SK-N-SH treated with all-trans-retinoic acid at 6 μM for 48 hours (cell line): ENCODE measurements around the gene SUFU.

ENCODE experiments used
- ATAC-seq: fragments of 200-7000 bp; cut with Tn5 transposase; 3 replicates; pipeline ENCODE4 v1.9.1; 2020; ENCODE audit warnings: mild to moderate bottlenecking, moderate library complexity
- ARNTL ChIP-seq: fragments of 450-650 bp; formaldehyde crosslinking; IDR thresholded peaks from 2 replicates; pipeline ENCODE4 v1.5.0; 2020; ENCODE audit warnings: low read depth, mild to moderate bottlenecking, moderate library complexity, borderline replicate concordance
- BACH2 ChIP-seq: fragments of 250-450 bp; sonication (Bioruptor Pico); IDR thresholded peaks from 2 replicates; pipeline ENCODE4 v1.9.0; 2021; ENCODE audit warnings: mild to moderate bottlenecking, borderline replicate concordance
- ESRRG ChIP-seq: fragments of 250-450 bp; sonication (Bioruptor Pico); IDR thresholded peaks from 2 replicates; pipeline ENCODE4 v1.6.1; 2021; ENCODE audit warnings: mild to moderate bottlenecking
- GLIS3 ChIP-seq: fragments of 250-450 bp; sonication (Bioruptor Pico); IDR thresholded peaks from 2 replicates; pipeline ENCODE4 v1.5.0; 2020; ENCODE audit warnings: mild to moderate bottlenecking, moderate library complexity
- OSR1 ChIP-seq: fragments of 250-450 bp; sonication (Bioruptor Pico); IDR thresholded peaks from 2 replicates; pipeline ENCODE4 v1.8.0; 2022; ENCODE audit warnings: moderate library complexity, mild to moderate bottlenecking, inconsistent platforms
- RARB ChIP-seq: fragments of 250-450 bp; sonication (Bioruptor Pico); IDR thresholded peaks from 2 replicates; pipeline ENCODE4 v1.8.0; 2021; ENCODE audit warnings: mild to moderate bottlenecking, moderate library complexity
- TOX ChIP-seq: fragments of 250-450 bp; sonication (Bioruptor Pico); IDR thresholded peaks from 2 replicates; pipeline ENCODE4 v1.8.0; 2021; ENCODE audit warnings: mild to moderate bottlenecking, moderate library complexity, borderline replicate concordance
- ZFP3 ChIP-seq: fragments of 250-450 bp; sonication (Bioruptor Pico); IDR thresholded peaks from 2 replicates; pipeline ENCODE4 v1.5.0; 2020; ENCODE audit warnings: mild to moderate bottlenecking, moderate library complexity
- ZFP30 ChIP-seq: fragments of 450-650 bp; formaldehyde crosslinking; IDR thresholded peaks from 2 replicates; pipeline ENCODE4 v1.5.0; 2022; ENCODE audit warnings: mild to moderate bottlenecking, moderate library complexity
- ZNF565 ChIP-seq: fragments of 450-650 bp; formaldehyde crosslinking; conservative IDR thresholded peaks from 2 replicates; pipeline ENCODE4 v1.5.0; 2020; ENCODE audit warnings: low read depth, mild to moderate bottlenecking, moderate library complexity
- ZNF70 ChIP-seq: fragments of 450-650 bp; formaldehyde crosslinking; IDR thresholded peaks from 2 replicates; pipeline ENCODE4 v1.5.0; 2020; ENCODE audit warnings: mild to moderate bottlenecking, moderate library complexity
- ZNF8 ChIP-seq: fragments of 450-650 bp; formaldehyde crosslinking; IDR thresholded peaks from 2 replicates; pipeline ENCODE4 v1.5.0; 2020; ENCODE audit warnings: mild to moderate bottlenecking, moderate library complexity
- TF ChIP-seq, protein P1 (sequence below): fragments of 250-450 bp; sonication (Bioruptor Pico); IDR thresholded peaks from 2 replicates; pipeline ENCODE4 v1.8.0; 2021; ENCODE audit warnings: low read depth, mild to moderate bottlenecking, moderate library complexity, borderline replicate concordance
- TF ChIP-seq, protein P2 (sequence below): fragments of 250-450 bp; sonication (Bioruptor Pico); IDR thresholded peaks from 2 replicates; pipeline ENCODE4 v1.5.0; 2020; ENCODE audit warnings: mild to moderate bottlenecking, moderate library complexity
- TF ChIP-seq, protein P3 (sequence below): fragments of 250-450 bp; sonication (Bioruptor Pico); IDR thresholded peaks from 2 replicates; pipeline ENCODE4 v1.5.1; 2021; ENCODE audit warnings: mild to moderate bottlenecking, moderate library complexity
- TF ChIP-seq, protein P4 (sequence below): fragments of 250-450 bp; sonication (Bioruptor Pico); IDR thresholded peaks from 2 replicates; pipeline ENCODE4 v1.8.0; 2020; ENCODE audit warnings: mild to moderate bottlenecking, moderate library complexity, borderline replicate concordance
- TF ChIP-seq, protein P5 (sequence below): fragments of 250-450 bp; sonication (Bioruptor Pico); IDR thresholded peaks from 2 replicates; pipeline ENCODE4 v1.5.1; 2020; ENCODE audit warnings: low read depth, mild to moderate bottlenecking, moderate library complexity

SUFU gene

DNA sequence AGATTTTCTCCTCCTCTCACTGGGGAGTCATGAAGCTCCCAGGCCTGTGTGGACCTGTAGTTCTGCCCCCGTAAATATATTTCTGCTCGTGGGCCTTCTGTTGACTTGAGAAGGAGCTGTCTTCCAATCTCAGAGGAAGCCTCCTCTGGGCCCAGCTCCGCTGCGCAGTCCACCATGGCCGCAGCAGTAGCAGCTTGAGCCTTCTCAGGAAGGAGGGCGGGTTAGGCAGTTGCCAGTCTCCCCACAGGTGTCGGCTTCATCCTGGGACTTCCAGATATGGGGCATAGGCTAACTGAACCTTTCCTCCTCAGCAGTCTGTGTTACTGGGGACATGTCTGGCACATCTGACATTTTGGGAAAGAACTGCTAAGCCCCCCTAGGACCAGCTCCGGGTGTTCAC is 77.6 kb downstream of the SUFU start:
- TF ChIP-seq, protein P1, sequence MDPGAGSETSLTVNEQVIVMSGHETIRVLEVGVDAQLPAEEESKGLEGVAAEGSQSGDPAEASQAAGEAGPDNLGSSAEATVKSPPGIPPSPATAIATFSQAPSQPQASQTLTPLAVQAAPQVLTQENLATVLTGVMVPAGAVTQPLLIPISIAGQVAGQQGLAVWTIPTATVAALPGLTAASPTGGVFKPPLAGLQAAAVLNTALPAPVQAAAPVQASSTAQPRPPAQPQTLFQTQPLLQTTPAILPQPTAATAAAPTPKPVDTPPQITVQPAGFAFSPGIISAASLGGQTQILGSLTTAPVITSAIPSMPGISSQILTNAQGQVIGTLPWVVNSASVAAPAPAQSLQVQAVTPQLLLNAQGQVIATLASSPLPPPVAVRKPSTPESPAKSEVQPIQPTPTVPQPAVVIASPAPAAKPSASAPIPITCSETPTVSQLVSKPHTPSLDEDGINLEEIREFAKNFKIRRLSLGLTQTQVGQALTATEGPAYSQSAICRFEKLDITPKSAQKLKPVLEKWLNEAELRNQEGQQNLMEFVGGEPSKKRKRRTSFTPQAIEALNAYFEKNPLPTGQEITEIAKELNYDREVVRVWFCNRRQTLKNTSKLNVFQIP = no peak
- no peak for TF ChIP-seq ZFP30 (CRISPR knock-in tag)
- TF ChIP-seq, protein P2, sequence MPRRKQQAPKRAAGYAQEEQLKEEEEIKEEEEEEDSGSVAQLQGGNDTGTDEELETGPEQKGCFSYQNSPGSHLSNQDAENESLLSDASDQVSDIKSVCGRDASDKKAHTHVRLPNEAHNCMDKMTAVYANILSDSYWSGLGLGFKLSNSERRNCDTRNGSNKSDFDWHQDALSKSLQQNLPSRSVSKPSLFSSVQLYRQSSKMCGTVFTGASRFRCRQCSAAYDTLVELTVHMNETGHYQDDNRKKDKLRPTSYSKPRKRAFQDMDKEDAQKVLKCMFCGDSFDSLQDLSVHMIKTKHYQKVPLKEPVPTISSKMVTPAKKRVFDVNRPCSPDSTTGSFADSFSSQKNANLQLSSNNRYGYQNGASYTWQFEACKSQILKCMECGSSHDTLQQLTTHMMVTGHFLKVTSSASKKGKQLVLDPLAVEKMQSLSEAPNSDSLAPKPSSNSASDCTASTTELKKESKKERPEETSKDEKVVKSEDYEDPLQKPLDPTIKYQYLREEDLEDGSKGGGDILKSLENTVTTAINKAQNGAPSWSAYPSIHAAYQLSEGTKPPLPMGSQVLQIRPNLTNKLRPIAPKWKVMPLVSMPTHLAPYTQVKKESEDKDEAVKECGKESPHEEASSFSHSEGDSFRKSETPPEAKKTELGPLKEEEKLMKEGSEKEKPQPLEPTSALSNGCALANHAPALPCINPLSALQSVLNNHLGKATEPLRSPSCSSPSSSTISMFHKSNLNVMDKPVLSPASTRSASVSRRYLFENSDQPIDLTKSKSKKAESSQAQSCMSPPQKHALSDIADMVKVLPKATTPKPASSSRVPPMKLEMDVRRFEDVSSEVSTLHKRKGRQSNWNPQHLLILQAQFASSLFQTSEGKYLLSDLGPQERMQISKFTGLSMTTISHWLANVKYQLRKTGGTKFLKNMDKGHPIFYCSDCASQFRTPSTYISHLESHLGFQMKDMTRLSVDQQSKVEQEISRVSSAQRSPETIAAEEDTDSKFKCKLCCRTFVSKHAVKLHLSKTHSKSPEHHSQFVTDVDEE (CRISPR knock-in tag) = no peak
- no peak for TF ChIP-seq OSR1 (CRISPR knock-in tag)
- TF ChIP-seq ARNTL (CRISPR knock-in tag) = no peak
- no peak for ATAC-seq

DNA sequence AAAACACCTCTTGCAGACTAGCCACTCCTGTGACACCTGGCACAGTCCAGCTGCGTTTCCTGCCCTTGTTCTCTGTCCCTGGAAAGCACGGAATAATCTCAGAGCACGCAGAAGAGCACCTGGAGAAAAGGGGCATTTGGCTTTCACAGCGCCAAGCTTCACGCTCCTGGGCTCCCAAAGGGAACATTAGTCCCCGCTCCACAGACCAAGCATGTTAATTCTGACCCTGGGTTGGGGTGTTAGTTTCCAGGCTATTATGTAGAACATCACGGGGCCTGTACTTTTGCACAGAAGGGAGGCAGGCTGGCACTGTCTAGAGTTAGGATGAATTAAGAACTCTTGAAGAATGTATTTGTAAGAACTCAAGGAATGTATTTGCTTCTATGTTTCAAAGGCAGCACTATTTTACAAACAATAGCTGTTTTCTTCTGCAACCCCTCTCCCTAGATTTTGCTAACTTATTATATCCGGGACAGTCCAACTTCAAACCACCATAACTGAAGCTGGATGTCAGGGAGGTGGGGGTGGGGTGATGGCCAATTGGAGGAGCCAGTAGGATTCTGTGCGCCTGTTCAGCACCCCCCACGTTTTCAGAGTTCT is 78.3 kb downstream of the SUFU start:
- no peak for TF ChIP-seq OSR1 (CRISPR knock-in tag)
- TF ChIP-seq ZFP30 (CRISPR knock-in tag) = no peak
- TF ChIP-seq ZNF70 = no peak
- no peak for TF ChIP-seq ESRRG
- TF ChIP-seq RARB (CRISPR knock-in tag) = no peak
- no peak for TF ChIP-seq ZFP3 (CRISPR knock-in tag)
- TF ChIP-seq TOX = no peak
- TF ChIP-seq, protein P3, sequence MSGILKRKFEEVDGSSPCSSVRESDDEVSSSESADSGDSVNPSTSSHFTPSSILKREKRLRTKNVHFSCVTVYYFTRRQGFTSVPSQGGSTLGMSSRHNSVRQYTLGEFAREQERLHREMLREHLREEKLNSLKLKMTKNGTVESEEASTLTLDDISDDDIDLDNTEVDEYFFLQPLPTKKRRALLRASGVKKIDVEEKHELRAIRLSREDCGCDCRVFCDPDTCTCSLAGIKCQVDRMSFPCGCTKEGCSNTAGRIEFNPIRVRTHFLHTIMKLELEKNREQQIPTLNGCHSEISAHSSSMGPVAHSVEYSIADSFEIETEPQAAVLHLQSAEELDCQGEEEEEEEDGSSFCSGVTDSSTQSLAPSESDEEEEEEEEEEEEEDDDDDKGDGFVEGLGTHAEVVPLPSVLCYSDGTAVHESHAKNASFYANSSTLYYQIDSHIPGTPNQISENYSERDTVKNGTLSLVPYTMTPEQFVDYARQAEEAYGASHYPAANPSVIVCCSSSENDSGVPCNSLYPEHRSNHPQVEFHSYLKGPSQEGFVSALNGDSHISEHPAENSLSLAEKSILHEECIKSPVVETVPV (CRISPR knock-in tag) = no peak
- no peak for TF ChIP-seq ZNF8 (CRISPR knock-in tag)
- no peak for TF ChIP-seq BACH2 (CRISPR knock-in tag)
- no peak for TF ChIP-seq ARNTL (CRISPR knock-in tag)
- TF ChIP-seq GLIS3 (CRISPR knock-in tag) = no peak
- TF ChIP-seq, protein P4, sequence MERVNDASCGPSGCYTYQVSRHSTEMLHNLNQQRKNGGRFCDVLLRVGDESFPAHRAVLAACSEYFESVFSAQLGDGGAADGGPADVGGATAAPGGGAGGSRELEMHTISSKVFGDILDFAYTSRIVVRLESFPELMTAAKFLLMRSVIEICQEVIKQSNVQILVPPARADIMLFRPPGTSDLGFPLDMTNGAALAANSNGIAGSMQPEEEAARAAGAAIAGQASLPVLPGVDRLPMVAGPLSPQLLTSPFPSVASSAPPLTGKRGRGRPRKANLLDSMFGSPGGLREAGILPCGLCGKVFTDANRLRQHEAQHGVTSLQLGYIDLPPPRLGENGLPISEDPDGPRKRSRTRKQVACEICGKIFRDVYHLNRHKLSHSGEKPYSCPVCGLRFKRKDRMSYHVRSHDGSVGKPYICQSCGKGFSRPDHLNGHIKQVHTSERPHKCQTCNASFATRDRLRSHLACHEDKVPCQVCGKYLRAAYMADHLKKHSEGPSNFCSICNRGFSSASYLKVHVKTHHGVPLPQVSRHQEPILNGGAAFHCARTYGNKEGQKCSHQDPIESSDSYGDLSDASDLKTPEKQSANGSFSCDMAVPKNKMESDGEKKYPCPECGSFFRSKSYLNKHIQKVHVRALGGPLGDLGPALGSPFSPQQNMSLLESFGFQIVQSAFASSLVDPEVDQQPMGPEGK (CRISPR knock-in tag) = no peak
- no peak for ATAC-seq

DNA sequence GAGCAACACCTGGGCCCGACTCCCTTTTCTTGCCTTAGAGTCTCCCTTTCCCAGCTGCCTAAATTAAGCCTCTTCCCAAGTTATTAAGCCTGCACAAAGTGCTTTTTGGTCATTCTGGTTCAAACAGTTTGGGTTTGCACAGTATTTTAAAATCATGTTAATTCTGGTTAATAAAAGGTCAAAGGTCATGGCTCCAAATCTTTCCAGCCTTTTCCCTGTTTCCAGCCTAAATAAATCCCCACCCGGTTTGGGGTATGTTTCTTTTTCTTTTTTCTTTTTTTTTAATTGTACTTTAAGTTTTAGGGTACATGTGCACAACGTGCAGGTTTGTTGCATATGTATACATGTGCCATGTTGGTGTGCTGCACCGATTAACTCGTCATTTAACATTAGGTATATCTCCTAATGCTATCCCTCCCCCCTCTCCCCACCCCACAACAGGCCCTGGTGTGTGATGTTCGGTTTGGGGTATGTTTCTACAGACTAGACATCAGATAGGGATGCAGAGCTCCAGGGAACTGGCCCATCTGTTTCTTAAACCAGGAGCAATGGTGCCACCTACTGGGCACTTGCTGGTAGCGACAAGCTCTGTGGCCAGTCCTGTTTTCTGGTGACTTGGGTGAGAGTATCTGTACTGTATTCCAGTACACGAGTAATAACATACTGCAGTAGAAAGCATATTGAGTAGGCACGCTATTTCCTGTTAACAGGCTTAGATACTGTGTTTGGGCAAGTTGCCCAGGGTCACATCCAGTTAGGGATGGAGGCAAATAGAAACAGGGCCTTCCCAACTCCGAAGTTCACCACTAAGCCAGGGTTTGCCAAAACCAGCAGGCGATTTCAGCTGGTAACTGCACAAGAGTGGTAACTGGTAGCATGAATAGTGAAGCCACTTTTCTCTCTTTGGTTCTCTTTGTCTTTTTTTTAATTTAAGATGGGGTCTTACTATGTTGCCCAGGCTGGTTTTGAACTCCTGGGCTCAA is 80.0 kb downstream of the SUFU start:
- peak; percentile 100 for ATAC-seq
- TF ChIP-seq, protein P4 (CRISPR knock-in tag) = no peak
- TF ChIP-seq ARNTL (CRISPR knock-in tag) (no peak), ESRRG (no peak), OSR1 (CRISPR knock-in tag) (no peak), ZNF70 (no peak), ZNF565 (no peak)
- TF ChIP-seq, protein P5, sequence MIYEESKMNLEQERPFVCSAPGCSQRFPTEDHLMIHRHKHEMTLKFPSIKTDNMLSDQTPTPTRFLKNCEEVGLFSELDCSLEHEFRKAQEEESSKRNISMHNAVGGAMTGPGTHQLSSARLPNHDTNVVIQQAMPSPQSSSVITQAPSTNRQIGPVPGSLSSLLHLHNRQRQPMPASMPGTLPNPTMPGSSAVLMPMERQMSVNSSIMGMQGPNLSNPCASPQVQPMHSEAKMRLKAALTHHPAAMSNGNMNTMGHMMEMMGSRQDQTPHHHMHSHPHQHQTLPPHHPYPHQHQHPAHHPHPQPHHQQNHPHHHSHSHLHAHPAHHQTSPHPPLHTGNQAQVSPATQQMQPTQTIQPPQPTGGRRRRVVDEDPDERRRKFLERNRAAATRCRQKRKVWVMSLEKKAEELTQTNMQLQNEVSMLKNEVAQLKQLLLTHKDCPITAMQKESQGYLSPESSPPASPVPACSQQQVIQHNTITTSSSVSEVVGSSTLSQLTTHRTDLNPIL (CRISPR knock-in tag) = no peak
